ENCODE measurements around the gene CLIP4.

DNA sequence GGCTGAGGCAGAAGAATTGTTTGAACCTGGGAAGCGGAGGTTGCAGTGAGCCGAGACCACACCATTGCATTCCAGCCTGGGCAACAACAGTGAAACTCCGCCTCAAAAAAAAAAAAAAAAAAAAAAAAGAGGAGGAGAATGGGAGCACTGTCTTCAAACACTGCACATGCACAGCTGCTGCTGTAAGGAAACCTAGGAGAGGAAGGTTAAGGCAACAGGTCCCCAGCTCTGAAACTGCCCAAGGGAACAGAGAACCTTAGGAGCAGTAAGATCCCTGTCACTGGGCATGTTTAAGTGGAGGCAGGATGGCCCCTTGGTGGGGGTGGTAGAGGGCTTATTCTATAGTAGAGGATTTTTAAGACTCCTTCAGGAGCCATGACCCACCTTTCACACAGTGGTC lies 111.2 kb downstream of the CLIP4 start:
- TF ChIP-seq, protein P1, sequence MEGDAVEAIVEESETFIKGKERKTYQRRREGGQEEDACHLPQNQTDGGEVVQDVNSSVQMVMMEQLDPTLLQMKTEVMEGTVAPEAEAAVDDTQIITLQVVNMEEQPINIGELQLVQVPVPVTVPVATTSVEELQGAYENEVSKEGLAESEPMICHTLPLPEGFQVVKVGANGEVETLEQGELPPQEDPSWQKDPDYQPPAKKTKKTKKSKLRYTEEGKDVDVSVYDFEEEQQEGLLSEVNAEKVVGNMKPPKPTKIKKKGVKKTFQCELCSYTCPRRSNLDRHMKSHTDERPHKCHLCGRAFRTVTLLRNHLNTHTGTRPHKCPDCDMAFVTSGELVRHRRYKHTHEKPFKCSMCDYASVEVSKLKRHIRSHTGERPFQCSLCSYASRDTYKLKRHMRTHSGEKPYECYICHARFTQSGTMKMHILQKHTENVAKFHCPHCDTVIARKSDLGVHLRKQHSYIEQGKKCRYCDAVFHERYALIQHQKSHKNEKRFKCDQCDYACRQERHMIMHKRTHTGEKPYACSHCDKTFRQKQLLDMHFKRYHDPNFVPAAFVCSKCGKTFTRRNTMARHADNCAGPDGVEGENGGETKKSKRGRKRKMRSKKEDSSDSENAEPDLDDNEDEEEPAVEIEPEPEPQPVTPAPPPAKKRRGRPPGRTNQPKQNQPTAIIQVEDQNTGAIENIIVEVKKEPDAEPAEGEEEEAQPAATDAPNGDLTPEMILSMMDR (IDR thresholded peaks at IDR 0.05; ENCODE audit: low read length): no peak
- no peak for TF ChIP-seq EZH2 (IDR thresholded peaks at IDR 0.05; ENCODE audit: borderline replicate concordance, low read length)
